LHCN-M2 (cell line): ENCODE data around the gene FMNL2. TPM values are rescaled to one million over a fixed set of nuclear protein-coding genes. Genes with fewer than 3 reads are reported as not detected.
"Not testable (repeated sequence)": the region's sequence is repeated elsewhere in the genome, so short reads cannot be mapped to it uniquely, and the experiment has no call there.

ENCODE experiments used
- DNase-seq: peaks from one replicate; pipeline ENCODE4 v3.0.0-alpha.2; 2012; ENCODE audit warnings: low read depth
- total RNA-seq: library from RNA; depleted of rRNA; stranded (reverse); fragments of >200 nt; gene quantifications from 2 replicates; pipeline ENCODE4 v1.2.3, GENCODE V29; 2014

The FMNL2 gene
- total RNA-seq, 1 experiment from 2014 or later, result 11.6 TPM

DNA sequence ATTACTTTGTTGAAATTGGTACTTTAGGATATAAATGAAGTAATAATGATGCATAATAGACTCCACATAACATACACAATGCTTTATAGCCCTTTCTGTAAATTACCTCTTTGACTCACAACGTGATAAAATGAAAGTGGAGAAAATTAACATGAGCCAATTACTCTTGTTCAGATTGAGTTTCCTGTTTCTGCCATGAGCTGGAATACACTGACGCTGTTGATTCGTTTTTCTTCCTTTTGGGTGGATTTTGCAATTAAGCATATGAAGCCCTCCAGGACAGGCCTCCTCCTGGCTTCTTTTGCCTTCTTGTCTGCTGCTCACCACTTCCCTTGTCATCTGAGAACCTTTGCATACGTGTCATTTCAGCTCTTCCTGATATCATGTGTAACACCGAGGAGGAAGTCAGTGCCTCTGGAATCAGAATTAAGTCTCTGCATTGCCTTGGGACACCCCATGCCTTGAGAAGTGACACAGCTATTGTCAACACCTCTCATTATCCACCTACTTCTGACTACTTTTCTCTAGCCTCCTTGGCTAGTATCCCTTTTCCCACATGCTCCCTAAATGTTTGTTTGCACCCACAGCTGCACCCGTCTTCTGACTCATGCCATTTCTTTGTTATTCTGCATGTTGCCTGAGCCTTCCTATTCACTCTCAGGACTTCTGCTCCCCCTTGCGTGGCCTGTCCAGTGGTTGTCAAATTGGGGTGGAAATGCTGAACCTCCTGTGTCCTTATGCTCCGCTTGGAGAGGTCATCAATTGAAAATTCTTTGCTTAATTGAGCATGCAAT, 134.1 kb downstream of the FMNL2 start:
- peak; percentile 32 for DNase-seq

GRCh38 chr2:152470861-152471854, 136.2 kb downstream of the FMNL2 start:
- DNase-seq, result no peak

- DNase-seq, result no peak
Measured at GRCh38 chr2:152472481-152472887, 137.5 kb downstream of the FMNL2 start.

- no peak for DNase-seq
Measured at GRCh38 chr2:152473151-152473857, 138.3 kb downstream of the FMNL2 start.

DNA sequence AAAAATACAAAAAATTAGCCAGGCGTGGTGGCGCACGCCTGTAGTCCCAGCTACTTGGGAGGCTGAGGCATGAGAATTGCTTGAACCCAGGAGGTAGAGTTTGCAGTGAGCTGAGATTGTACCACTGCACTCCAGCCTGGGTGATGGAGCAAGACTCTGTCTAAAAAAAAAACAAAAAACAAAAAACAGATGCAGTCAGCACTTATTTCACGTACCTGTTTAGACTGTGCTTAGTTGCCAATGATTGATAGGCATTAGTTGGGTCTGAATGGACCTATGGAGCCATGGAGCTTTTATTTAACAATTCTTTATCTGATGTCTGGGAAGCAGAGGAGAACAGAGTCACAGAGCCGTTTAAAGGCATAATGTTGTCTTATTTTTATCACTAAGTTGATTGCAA, 139.5 kb downstream of the FMNL2 start:
- not testable (repeated sequence) for DNase-seq

DNA sequence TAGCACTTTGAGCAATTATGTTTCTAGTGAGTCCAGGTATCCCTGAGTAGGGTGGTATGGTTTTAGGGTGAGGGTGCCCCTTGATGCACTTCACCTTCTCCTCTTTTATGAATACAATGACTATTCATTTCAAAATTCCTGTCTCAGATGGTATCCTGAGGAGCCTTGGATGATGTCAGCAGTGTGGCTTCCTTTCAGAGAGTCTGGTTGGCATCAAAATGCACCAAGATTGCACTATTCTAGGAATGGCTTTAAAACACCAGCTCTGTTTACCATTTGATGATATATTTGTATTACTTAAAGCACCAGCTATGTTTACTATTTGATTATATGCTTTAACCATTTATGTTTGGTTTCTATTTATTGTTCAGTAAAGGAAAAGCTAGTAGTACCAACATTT, 141.0 kb downstream of the FMNL2 start:
- DNase-seq, result no peak

DNA sequence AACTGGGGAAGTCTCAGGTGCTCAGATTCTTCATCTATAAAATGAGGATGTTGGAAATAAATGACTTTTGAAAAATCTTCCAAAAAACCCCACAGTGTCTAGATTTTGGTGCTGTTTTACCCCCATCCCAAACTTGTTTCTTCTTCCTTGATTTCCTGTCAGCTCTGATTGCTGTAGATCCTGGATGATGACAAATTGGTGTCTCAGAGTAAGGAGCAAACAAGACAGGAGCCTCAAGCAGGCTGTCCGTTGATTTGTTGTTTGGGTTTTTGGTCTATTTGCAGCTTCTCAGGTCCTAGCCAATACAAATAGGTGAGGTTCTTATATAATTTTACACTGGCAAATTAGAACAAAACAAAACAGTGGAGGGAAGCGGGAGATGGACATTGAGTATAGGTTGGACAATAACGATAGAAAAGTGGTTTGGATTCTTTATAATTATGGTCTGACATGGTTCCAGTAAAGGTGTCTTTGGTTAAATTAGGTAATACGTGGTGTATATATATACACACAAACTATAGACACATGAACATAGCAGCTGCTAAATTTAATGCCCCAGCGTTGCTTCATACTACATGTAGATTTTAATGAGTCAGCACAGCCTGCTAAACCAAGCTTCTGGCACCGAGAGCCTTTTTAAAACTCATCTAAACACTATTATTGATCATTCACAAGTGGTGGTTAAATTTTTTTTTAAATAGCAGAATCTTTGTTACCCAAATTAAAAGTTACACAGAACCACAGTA, 142.5 kb downstream of the FMNL2 start:
- DNase-seq, result no peak

GRCh38 chr2:152479282-152479681, 144.3 kb downstream of the FMNL2 start:
- DNase-seq, result no peak

- DNase-seq, result no peak
Measured at GRCh38 chr2:152480821-152481399, 145.9 kb downstream of the FMNL2 start.

GRCh38 chr2:152481881-152482583, 147.1 kb downstream of the FMNL2 start:
- no peak for DNase-seq

GRCh38 chr2:152483276-152484063, 148.5 kb downstream of the FMNL2 start:
- DNase-seq, result no peak

GRCh38 chr2:152485954-152486736, 151.2 kb downstream of the FMNL2 start:
- DNase-seq, result no peak

DNA sequence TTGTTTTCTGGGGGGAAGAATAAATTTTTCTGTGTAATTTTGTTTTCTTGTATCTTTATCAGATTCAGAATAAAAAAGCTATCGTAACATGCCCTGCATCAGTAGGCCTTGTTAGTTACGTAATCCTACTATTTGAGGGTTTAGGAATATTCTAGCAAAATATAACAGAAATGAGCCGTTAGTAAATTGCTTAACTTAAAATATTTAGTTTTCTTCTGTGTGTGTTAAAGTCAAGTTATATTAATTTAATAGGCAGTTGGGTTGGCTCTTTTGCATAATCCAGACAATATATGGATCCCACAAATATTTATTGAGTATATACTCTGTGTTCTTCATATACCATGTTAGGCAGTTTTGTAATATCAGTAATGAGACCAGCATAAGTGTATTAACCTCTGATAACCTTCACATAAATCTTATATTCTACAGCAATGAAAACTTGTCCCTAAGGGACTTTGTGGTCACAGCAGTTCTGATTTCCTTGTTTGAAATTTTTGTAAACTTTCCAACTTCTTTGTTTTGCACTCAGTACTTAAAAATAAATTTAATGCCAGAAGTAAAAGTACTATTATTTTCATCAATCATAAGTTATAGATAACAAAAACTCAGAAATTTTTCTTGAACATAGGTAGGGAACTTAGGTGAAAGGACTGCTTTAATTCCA, 151.9 kb downstream of the FMNL2 start:
- no peak for DNase-seq

- DNase-seq, result no peak
Measured at GRCh38 chr2:152488075-152488474, 153.1 kb downstream of the FMNL2 start.

GRCh38 chr2:152489364-152489763, 154.4 kb downstream of the FMNL2 start:
- DNase-seq, result no peak

- no peak for DNase-seq
Measured at GRCh38 chr2:152490686-152491455, 155.9 kb downstream of the FMNL2 start.

DNA sequence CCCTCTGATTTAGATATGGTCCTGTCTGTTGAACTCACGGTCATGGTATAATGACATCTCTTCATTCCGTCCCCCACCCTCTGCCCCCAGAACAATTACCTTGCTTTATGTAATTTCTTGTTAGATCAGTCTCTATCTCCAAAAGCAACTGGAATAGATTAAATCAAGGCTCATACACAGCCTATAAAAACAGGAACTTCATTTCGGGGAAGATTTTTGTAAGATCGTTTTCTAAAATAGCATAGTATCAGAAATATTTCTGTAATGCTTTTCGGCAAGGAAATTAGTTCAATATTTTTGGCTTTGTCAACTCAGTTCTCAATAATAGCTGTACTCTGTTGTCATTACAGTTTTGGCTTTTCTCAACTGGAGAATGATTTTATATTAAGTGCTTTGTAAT, 157.2 kb downstream of the FMNL2 start:
- no peak for DNase-seq
